ENCODE data around the gene KRT16. TPM values are rescaled to one million over a fixed set of nuclear protein-coding genes. Genes with fewer than 3 reads are reported as not detected.
"Not testable (repeated sequence)": the region's sequence is repeated elsewhere in the genome, so short reads cannot be mapped to it uniquely, and the experiment has no call there.

KRT16 gene
- total RNA-seq, 1 donor from 2014 or later, result not detected

GRCh38 chr17:41576740-41577139 lies 35.8 kb downstream of the KRT16 start:
- DNase-seq; ATAC-seq; intact Hi-C loops (cut with micrococcal nuclease): not testable (repeated sequence)

GRCh38 chr17:41575336-41575735 lies 37.2 kb downstream of the KRT16 start:
- intact Hi-C loops (cut with micrococcal nuclease), result no loop called here
- ATAC-seq (no peak), DNase-seq (no peak)

- DNase-seq, result no peak
- no peak for ATAC-seq
- intact Hi-C loops (cut with micrococcal nuclease), result no loop called here
These were observed 40.8 kb downstream of the KRT16 start, which contains the start of gene KRT9 for GRCh38 chr17:41571561-41572434. Gene KRT9, minus strand, starts transcription at chr17:41572059. Its CDS starts 67 bp downstream, at chr17:41571992.

GRCh38 chr17:41567317-41567716 lies 45.2 kb downstream of the KRT16 start:
- ATAC-seq (no peak), DNase-seq (no peak)
- intact Hi-C loops (cut with micrococcal nuclease), result no loop called here

GRCh38 chr17:41565338-41565737 lies 47.2 kb downstream of the KRT16 start:
- ATAC-seq (no peak), DNase-seq (no peak)
- intact Hi-C loops (cut with micrococcal nuclease), result no loop called here

- no peak for ATAC-seq
- DNase-seq, result no peak
These were observed 48.9 kb downstream of the KRT16 start for GRCh38 chr17:41563607-41564170.

GRCh38 chr17:41561554-41561953 lies 51.0 kb downstream of the KRT16 start:
- no peak for ATAC-seq
- intact Hi-C loops (cut with micrococcal nuclease), result no loop called here

More at GRCh38 chr17:41563607-41564170, 48.9 kb downstream of the KRT16 start:
- intact Hi-C loops (cut with micrococcal nuclease), result no loop called here

More at GRCh38 chr17:41561554-41561953, 51.0 kb downstream of the KRT16 start:
- no peak for DNase-seq

Other genes with a start within 250 kb of the KRT16 start
- gene KRT33B, start 243.0 kb downstream of the KRT16 start, total RNA-seq, result not detected
- not detected for gene KRT34, start 230.5 kb downstream of the KRT16 start, total RNA-seq
- gene KRT31, start 215.2 kb downstream of the KRT16 start, total RNA-seq, result not detected
- not detected for gene KRT37, start 188.2 kb downstream of the KRT16 start, total RNA-seq
- gene KRT38, start 171.8 kb downstream of the KRT16 start, total RNA-seq, result not detected
- not detected for gene KRT32, start 145.4 kb downstream of the KRT16 start, total RNA-seq
- not detected for gene KRT35, start 131.6 kb downstream of the KRT16 start, total RNA-seq
- gene KRT36, start 122.9 kb downstream of the KRT16 start, total RNA-seq, result not detected
- gene KRT13, start 107.2 kb downstream of the KRT16 start, total RNA-seq, result not detected
- 0.32 TPM for gene KRT15, start 93.9 kb downstream of the KRT16 start, total RNA-seq
- gene KRT19, start 84.5 kb downstream of the KRT16 start, total RNA-seq, result 6.8 TPM
- gene KRT9, start 40.7 kb downstream of the KRT16 start, total RNA-seq, result not detected
- not detected for gene KRT14, start 25.9 kb downstream of the KRT16 start, total RNA-seq
- not detected for gene KRT17, start 11.8 kb upstream of the KRT16 start, total RNA-seq
- 1,209 TPM for gene EIF1, start 76.1 kb upstream of the KRT16 start, total RNA-seq
- gene GAST, start 99.6 kb upstream of the KRT16 start, total RNA-seq, result not detected
- gene HAP1, start 121.9 kb upstream of the KRT16 start, total RNA-seq, result not detected
- 217 TPM for gene JUP, start 173.9 kb upstream of the KRT16 start, total RNA-seq
- gene P3H4, start 199.2 kb upstream of the KRT16 start, total RNA-seq, result 7.0 TPM
- 10.2 TPM for gene FKBP10, start 200.2 kb upstream of the KRT16 start, total RNA-seq
- 19.3 TPM for gene NT5C3B, start 223.5 kb upstream of the KRT16 start, total RNA-seq
- gene KLHL10, start 225.1 kb upstream of the KRT16 start, total RNA-seq, result 0.12 TPM

All from left ventricle myocardium superior (tissue), 1 donor.